Kidney epithelial cell (primary cell): ENCODE measurements around the gene DGKA. TPM values are rescaled to one million over a fixed set of nuclear protein-coding genes. Genes with fewer than 3 reads are reported as not detected.
"Not testable (repeated sequence)": the region's sequence is repeated elsewhere in the genome, so short reads cannot be mapped to it uniquely, and the experiment has no call there.

Experiments
- DNase-seq: peaks from one replicate; pipeline ENCODE4 v3.0.0-alpha.2; 2010; ENCODE audit warnings: low read depth
- H3K27me3 ChIP-seq: 2 replicates; pipeline ENCODE4 v1.6.0; 2011; ENCODE audit warnings: low read length; ENCODE audit not compliant: control insufficient read depth, insufficient read depth
- H3K36me3 ChIP-seq: 2 replicates; pipeline ENCODE4 v1.5.1; 2011; ENCODE audit warnings: low read length; ENCODE audit not compliant: control insufficient read depth, insufficient read depth
- H3K4me3 ChIP-seq: 2 replicates; pipeline ENCODE4 v1.5.1; 2011; ENCODE audit warnings: low read depth, mild to moderate bottlenecking, control low read depth, low read length
- total RNA-seq: library from RNA; depleted of rRNA; stranded (reverse); fragments of >200 nt; gene quantifications from 2 replicates; pipeline ENCODE4 v1.2.3, GENCODE V29; 2015
- TF ChIP-seq, protein P1 (sequence below): IDR thresholded peaks from 2 replicates; pipeline ENCODE4 v1.5.1; 2011; ENCODE audit warnings: mild to moderate bottlenecking, moderate library complexity, low read length, control low read depth, inconsistent platforms; ENCODE audit not compliant: insufficient read depth, poor library complexity, severe bottlenecking

Gene DGKA
- total RNA-seq, 1 donor from 2014 or later = 59.4 TPM

DNA sequence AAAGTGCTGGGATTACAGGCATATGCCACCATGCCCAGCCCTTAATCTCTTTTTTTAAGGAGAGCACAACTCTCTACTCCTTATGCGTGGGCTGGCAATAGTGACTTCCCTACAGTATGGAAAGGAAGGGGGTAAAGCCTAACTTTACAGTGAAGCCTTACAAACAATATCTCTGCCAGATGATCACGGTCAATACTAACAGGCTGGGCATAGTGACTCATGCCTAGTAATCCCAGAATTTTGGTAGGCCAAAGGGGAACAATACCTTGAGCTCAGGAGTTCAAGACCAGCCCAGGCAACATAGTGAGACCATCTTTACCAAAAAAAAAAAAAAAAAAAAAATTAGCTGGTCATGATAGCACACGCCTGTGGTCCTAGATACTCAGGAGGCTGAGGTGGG lies 8.8 kb upstream of the DGKA start:
- no peaks in the 10 kb centered on the region for H3K36me3 ChIP-seq
- TF ChIP-seq, protein P1, sequence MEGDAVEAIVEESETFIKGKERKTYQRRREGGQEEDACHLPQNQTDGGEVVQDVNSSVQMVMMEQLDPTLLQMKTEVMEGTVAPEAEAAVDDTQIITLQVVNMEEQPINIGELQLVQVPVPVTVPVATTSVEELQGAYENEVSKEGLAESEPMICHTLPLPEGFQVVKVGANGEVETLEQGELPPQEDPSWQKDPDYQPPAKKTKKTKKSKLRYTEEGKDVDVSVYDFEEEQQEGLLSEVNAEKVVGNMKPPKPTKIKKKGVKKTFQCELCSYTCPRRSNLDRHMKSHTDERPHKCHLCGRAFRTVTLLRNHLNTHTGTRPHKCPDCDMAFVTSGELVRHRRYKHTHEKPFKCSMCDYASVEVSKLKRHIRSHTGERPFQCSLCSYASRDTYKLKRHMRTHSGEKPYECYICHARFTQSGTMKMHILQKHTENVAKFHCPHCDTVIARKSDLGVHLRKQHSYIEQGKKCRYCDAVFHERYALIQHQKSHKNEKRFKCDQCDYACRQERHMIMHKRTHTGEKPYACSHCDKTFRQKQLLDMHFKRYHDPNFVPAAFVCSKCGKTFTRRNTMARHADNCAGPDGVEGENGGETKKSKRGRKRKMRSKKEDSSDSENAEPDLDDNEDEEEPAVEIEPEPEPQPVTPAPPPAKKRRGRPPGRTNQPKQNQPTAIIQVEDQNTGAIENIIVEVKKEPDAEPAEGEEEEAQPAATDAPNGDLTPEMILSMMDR = no peak
- H3K4me3 ChIP-seq = no peak overlapping the region
- DNase-seq = no peak
- H3K27me3 ChIP-seq = no peaks in the 10 kb centered on the region

- not testable (repeated sequence) for H3K27me3 ChIP-seq, H3K36me3 ChIP-seq, DNase-seq, H3K4me3 ChIP-seq
These were observed 7.3 kb upstream of the DGKA start for GRCh38 chr12:55923648-55924047.

DNA sequence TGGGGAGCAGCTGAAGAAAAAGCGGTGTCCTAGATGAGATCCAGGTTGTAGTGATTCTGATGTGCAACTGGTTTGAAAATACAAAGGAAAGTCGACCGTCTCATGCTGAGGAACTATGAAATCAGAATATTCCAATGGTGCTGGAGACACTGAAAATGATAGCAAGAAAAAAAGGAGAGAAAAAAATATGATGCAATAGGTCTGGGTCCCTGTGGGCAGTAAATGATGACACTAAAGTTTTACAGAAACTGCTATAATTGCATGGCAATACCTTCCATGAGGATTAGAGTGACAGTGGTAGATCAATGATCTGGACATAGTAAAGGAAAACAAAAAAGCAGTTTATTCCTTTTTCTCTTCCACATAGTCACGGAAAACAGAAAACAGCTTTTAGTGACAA lies 5.6 kb upstream of the DGKA start:
- TF ChIP-seq, protein P1 = no peak
- DNase-seq = no peak
- Histone ChIP-seq H3K27me3 (no peaks in the 10 kb centered on the region), H3K4me3 (no peak overlapping the region), H3K36me3 (no peaks in the 10 kb centered on the region)

GRCh38 chr12:55925870-55926737 lies 4.9 kb upstream of the DGKA start:
- no peaks in the 10 kb centered on the region for H3K36me3 ChIP-seq
- TF ChIP-seq, protein P1 = no peak
- no peak for DNase-seq
- peak overlapping the region; percentile 86 for H3K4me3 ChIP-seq
- H3K27me3 ChIP-seq = no peaks in the 10 kb centered on the region

- Histone ChIP-seq H3K4me3 (peak overlapping the region; percentile 86), H3K36me3 (no peaks in the 10 kb centered on the region), H3K27me3 (no peaks in the 10 kb centered on the region)
- TF ChIP-seq, protein P1 = peak; percentile 88
- peak; percentile 70 for DNase-seq
These were observed 4.0 kb upstream of the DGKA start for GRCh38 chr12:55926738-55927587.
